ENCODE data around the gene NRXN3. TPM values are rescaled to one million over a fixed set of nuclear protein-coding genes. Genes with fewer than 3 reads are reported as not detected.

Gene NRXN3
- total and polyA plus RNA-seq, 2 donors (not counting 1 experiment from before 2014, with no cell fraction given), result 0.83 to 34.6 TPM

- DNase-seq (ENCODE audit: low read depth in 2 of 2), result no peak
- TF ChIP-seq, protein P1, sequence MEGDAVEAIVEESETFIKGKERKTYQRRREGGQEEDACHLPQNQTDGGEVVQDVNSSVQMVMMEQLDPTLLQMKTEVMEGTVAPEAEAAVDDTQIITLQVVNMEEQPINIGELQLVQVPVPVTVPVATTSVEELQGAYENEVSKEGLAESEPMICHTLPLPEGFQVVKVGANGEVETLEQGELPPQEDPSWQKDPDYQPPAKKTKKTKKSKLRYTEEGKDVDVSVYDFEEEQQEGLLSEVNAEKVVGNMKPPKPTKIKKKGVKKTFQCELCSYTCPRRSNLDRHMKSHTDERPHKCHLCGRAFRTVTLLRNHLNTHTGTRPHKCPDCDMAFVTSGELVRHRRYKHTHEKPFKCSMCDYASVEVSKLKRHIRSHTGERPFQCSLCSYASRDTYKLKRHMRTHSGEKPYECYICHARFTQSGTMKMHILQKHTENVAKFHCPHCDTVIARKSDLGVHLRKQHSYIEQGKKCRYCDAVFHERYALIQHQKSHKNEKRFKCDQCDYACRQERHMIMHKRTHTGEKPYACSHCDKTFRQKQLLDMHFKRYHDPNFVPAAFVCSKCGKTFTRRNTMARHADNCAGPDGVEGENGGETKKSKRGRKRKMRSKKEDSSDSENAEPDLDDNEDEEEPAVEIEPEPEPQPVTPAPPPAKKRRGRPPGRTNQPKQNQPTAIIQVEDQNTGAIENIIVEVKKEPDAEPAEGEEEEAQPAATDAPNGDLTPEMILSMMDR (conservative IDR thresholded peaks at IDR 0.05 in 1 of 2, IDR thresholded peaks at IDR 0.05 in 1 of 2; ENCODE audit: low read depth in 1 of 2, low read length in 2 of 2), result no peak
- no peak for TF ChIP-seq EZH2 (IDR thresholded peaks at IDR 0.05; ENCODE audit: low read length, missing control alignments)
- Histone ChIP-seq H3K27me3 (ENCODE audit: control insufficient read depth, insufficient read depth, low read length) (no peaks in the 10 kb centered on the region), H3K4me3 (replicated peaks in 1 of 4; ENCODE audit: control extremely low read depth in 1 of 4, insufficient read depth in 1 of 4, low read depth in 3 of 4, low read length in 4 of 4) (no peak overlapping the region), H3K4me2 (ENCODE audit: extremely low read depth, insufficient read depth, low read length) (no peak overlapping the region), H3K4me1 (ENCODE audit: control insufficient read depth, extremely low read depth, insufficient read depth, low read length) (no peaks in the 10 kb centered on the region), H3K9me3 (ENCODE audit: control insufficient read depth, insufficient read depth, low read depth, low read length) (no peaks in the 10 kb centered on the region), H3K36me3 (ENCODE audit: control insufficient read depth, insufficient read depth, low read length) (no peaks in the 10 kb centered on the region), H3K9ac (ENCODE audit: insufficient read depth, low read length) (no peak overlapping the region), H3K79me2 (ENCODE audit: control insufficient read depth, insufficient read depth, low read length) (no peaks in the 10 kb centered on the region), H2AFZ (ENCODE audit: low read length) (no peak overlapping the region), H3K27ac (ENCODE audit: insufficient read depth, low read length) (no peak overlapping the region), H4K20me1 (ENCODE audit: control insufficient read depth, extremely low read depth, insufficient read depth, low read length) (no peaks in the 10 kb centered on the region)
Observed at GRCh38 chr14:78857974-78858373, 687.8 kb downstream of the NRXN3 start.

- H3K27ac ChIP-seq (ENCODE audit: insufficient read depth, low read length), result no peak overlapping the region
- H3K9ac ChIP-seq (ENCODE audit: insufficient read depth, low read length), result no peak overlapping the region
- H3K79me2 ChIP-seq (ENCODE audit: control insufficient read depth, insufficient read depth, low read length), result no peaks in the 10 kb centered on the region
- no peak overlapping the region for H2AFZ ChIP-seq (ENCODE audit: low read length)
- no peak overlapping the region for H3K4me3 ChIP-seq (replicated peaks in 1 of 4; ENCODE audit: control extremely low read depth in 1 of 4, insufficient read depth in 1 of 4, low read depth in 3 of 4, low read length in 4 of 4)
- no peaks in the 10 kb centered on the region for H3K27me3 ChIP-seq (ENCODE audit: control insufficient read depth, insufficient read depth, low read length)
- no peaks in the 10 kb centered on the region for H3K4me1 ChIP-seq (ENCODE audit: control insufficient read depth, extremely low read depth, insufficient read depth, low read length)
- no peaks in the 10 kb centered on the region for H3K36me3 ChIP-seq (ENCODE audit: control insufficient read depth, insufficient read depth, low read length)
- H3K9me3 ChIP-seq (ENCODE audit: control insufficient read depth, insufficient read depth, low read depth, low read length), result no peaks in the 10 kb centered on the region
- peak; percentile 32 to 37 for DNase-seq (ENCODE audit: low read depth in 2 of 2)
- no peak overlapping the region for H3K4me2 ChIP-seq (ENCODE audit: extremely low read depth, insufficient read depth, low read length)
- no peaks in the 10 kb centered on the region for H4K20me1 ChIP-seq (ENCODE audit: control insufficient read depth, extremely low read depth, insufficient read depth, low read length)
- TF ChIP-seq EZH2 (IDR thresholded peaks at IDR 0.05; ENCODE audit: low read length, missing control alignments), result no peak
- TF ChIP-seq, protein P1 (conservative IDR thresholded peaks at IDR 0.05 in 1 of 2, IDR thresholded peaks at IDR 0.05 in 1 of 2; ENCODE audit: low read depth in 1 of 2, low read length in 2 of 2), result no peak
Observed at GRCh38 chr14:78863143-78863542, 693.0 kb downstream of the NRXN3 start.

DNA sequence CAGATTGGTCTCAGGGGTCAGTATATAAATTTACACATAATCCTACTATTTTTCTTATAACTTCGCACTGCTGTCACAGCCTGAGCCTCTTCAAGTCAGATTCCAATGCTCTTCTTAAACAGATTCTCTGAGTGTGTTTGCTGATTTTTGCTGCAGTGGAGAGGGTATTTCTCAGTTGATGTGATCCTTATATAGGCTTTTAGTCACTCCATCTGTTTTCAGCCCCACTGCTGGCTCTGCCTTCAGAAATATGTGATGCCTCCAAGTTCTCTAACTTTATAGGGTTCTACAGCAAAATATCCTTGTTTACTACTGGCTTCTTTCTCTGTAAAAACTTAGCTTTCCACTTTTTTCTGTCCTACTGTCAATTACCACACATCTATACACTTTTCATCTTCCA, 702.7 kb downstream of the NRXN3 start:
- Histone ChIP-seq H3K4me3 (replicated peaks in 1 of 4; ENCODE audit: control extremely low read depth in 1 of 4, insufficient read depth in 1 of 4, low read depth in 3 of 4, low read length in 4 of 4) (no peak overlapping the region), H3K4me2 (ENCODE audit: extremely low read depth, insufficient read depth, low read length) (no peak overlapping the region), H3K36me3 (ENCODE audit: control insufficient read depth, insufficient read depth, low read length) (no peaks in the 10 kb centered on the region), H2AFZ (ENCODE audit: low read length) (no peak overlapping the region), H3K4me1 (ENCODE audit: control insufficient read depth, extremely low read depth, insufficient read depth, low read length) (no peaks in the 10 kb centered on the region), H3K27ac (ENCODE audit: insufficient read depth, low read length) (no peak overlapping the region), H3K9me3 (ENCODE audit: control insufficient read depth, insufficient read depth, low read depth, low read length) (no peaks in the 10 kb centered on the region), H4K20me1 (ENCODE audit: control insufficient read depth, extremely low read depth, insufficient read depth, low read length) (no peaks in the 10 kb centered on the region), H3K27me3 (ENCODE audit: control insufficient read depth, insufficient read depth, low read length) (no peaks in the 10 kb centered on the region), H3K9ac (ENCODE audit: insufficient read depth, low read length) (no peak overlapping the region), H3K79me2 (ENCODE audit: control insufficient read depth, insufficient read depth, low read length) (no peaks in the 10 kb centered on the region)
- TF ChIP-seq, protein P1 (conservative IDR thresholded peaks at IDR 0.05 in 1 of 2, IDR thresholded peaks at IDR 0.05 in 1 of 2; ENCODE audit: low read depth in 1 of 2, low read length in 2 of 2), result no peak
- TF ChIP-seq EZH2 (IDR thresholded peaks at IDR 0.05; ENCODE audit: low read length, missing control alignments), result no peak
- DNase-seq (ENCODE audit: low read depth in 2 of 2), result no peak

Data from fibroblast of lung (primary cell).